Body of pancreas (tissue), 4 donors: Measurements from ENCODE around the gene PGP.

Experiments
- CTCF ChIP-seq, 7 experiments: fragments of 450-650 bp in 4 of 7; fragments of 200-600 bp in 3 of 7; sonication (generic) in 3 of 7; IDR thresholded peaks; one replicate each; pipeline ENCODE4 v1.5.1; 2016 to 2019; ENCODE audit warnings: antibody characterized with exemption in 7 of 7
- POLR2A ChIP-seq, 3 donors: fragments of 450-650 bp; IDR thresholded peaks; one replicate each; pipeline ENCODE4 v1.6.1; 2016; ENCODE audit warnings: antibody characterized with exemption in 3 of 3, mild to moderate bottlenecking in 2 of 3

DNA sequence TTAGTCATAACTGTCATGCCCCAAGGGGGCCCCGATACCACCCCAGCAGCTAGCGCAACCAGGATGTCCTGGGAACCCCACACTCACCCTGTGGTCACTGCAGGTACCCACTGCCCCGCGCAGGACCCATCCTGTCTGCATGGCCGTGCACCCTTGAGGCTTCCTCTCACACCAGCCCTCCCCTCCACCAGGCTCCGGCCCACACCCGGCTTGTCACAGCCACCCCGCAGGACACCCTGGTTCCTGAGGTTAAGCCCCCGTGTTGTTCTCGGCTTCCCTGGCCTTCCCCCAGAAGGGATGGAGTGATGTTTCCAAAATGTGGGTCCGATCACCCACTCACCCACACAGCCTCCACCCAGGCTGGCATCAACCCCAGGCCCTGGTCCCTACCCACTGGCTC is 29.1 kb upstream of the PGP start:
- TF ChIP-seq CTCF (IDR thresholded peaks at IDR 0.05) (no peak), POLR2A (IDR thresholded peaks at IDR 0.05) (no peak)
